ENCODE data around the gene ACAP1. TPM values are rescaled to one million over a fixed set of nuclear protein-coding genes. Genes with fewer than 3 reads are reported as not detected.
"Not testable (repeated sequence)": the region's sequence is repeated elsewhere in the genome, so short reads cannot be mapped to it uniquely, and the experiment has no call there.

ACAP1 gene
- total and polyA plus RNA-seq, 2 donors, result 1.5 to 4.3 TPM

DNA sequence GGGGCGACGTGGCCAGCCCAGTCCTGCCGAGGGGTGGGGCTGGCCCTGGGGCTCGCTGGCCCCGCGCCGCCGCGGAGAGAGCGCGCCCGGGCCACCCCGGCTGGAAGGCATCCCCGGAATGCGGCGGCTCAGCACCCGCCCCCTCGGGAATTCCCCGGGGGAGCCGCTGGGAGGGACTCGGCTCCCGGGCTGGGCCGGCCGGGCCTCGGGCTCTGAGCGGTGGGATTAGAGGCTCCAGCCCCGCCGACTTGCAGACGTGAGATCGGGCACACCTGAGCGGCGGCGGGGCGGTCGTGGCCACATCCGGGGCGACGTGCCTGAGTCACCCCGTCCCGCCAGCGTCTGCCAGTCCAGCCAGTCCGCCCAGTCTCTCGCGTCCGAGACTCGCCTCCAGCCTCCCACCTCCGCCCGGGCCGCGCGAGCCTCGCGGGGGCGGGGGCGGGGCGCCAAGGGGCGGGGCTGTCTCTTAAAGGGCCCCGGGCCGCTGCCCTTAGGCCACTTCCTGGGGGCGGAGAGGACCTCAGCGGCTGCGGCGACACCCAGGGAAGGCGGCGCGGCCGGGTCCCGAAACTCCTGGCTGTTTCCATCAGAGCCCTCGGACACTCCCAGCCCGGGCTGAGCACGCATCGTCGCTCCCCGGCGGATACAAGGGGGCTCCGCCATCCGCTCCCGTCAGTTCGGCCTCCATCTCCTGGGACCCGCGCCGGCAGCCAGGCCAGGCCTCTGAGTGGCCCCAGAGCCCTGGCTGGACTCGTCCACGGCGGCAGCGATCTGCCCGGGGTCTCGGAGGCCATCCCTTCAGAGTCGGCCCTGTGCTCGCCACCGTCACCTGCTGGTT is 15.6 kb downstream of the ACAP1 start, which contains the start of gene KCTD11:
Gene KCTD11 (plus strand): TSS at position 498 of the 838 bp plus-strand sequence.
- under 1% methylated on average over 91 of the region's 91 CpGs for WGBS

DNA sequence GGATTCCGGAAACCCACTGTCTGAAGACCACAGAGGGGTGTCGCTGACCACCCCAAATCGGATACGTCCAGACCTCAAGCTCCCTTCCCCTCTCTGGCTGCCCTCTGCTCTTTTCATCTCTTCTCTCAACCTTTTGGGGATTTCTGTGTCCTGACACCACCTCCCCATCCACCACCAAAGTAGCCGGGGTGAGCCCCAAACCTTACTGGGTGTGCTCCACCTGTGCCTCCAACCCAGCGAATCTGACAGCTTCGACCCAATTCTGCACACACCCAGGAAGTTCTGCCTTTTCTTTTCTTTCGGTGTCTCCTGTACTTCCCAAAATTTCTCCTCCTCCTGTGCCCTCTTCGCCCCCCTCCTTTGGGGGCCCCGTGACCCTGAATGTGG is 16.2 kb downstream of the ACAP1 start:
- no peaks in the 10 kb centered on the region for H3K36me3 ChIP-seq (ENCODE audit: insufficient read depth)
- peak overlapping the region; percentile 91 for H3K27ac ChIP-seq (ENCODE audit: low read depth)
- peaks cover 2% of the 10 kb centered on the region for H3K4me1 ChIP-seq (ENCODE audit: insufficient read depth)
- WGBS, result 31% methylated on average over 10 of the region's 10 CpGs
- DNase-seq (ENCODE audit: extremely low spot score), result no peak
- H3K4me3 ChIP-seq (ENCODE audit: low read depth, low read length), result peak overlapping the region; percentile 75

More for the DNA sequence above, 15.6 kb downstream of the ACAP1 start, which contains the start of gene KCTD11:
- Histone ChIP-seq H3K4me3 (ENCODE audit: low read depth, low read length) (peak within 1 kb of the TSS; percentile 75), H3K36me3 (ENCODE audit: insufficient read depth) (no peaks in the 10 kb centered on the region), H3K4me1 (ENCODE audit: insufficient read depth) (peaks cover 2% of the 10 kb centered on the region), H3K27ac (ENCODE audit: low read depth) (peak within 1 kb of the TSS; percentile 98)
- peak; percentile 60 for DNase-seq (ENCODE audit: extremely low spot score)

DNA sequence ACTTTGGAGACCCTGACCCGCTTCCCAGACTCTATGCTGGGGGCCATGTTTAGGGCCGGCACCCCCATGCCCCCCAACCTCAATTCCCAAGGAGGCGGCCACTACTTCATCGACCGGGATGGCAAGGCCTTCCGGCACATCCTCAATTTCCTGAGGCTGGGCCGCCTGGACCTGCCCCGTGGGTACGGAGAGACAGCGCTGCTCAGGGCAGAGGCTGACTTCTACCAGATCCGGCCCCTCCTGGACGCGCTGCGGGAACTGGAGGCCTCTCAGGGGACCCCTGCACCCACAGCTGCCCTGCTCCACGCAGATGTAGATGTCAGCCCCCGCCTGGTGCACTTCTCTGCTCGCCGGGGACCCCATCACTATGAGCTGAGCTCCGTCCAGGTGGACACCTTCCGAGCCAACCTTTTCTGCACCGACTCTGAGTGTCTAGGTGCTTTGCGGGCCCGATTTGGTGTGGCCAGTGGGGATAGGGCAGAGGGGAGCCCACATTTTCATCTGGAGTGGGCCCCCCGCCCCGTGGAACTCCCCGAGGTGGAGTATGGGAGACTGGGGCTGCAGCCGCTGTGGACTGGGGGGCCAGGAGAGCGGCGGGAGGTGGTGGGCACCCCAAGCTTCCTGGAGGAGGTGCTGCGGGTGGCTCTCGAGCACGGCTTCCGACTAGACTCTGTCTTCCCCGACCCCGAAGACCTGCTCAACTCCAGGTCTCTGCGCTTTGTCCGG is 16.7 kb downstream of the ACAP1 start:
- Histone ChIP-seq H3K4me1 (ENCODE audit: insufficient read depth) (peaks cover 2% of the 10 kb centered on the region), H3K4me3 (ENCODE audit: low read depth, low read length) (peak overlapping the region; percentile 75), H3K27ac (ENCODE audit: low read depth) (no peak overlapping the region), H3K36me3 (ENCODE audit: insufficient read depth) (no peaks in the 10 kb centered on the region)
- no peak for DNase-seq (ENCODE audit: extremely low spot score)
- 88% methylated on average over 37 of the region's 37 CpGs for WGBS

- peak; percentile 42 for DNase-seq (ENCODE audit: extremely low spot score)
- no peaks in the 10 kb centered on the region for H3K36me3 ChIP-seq (ENCODE audit: insufficient read depth)
- WGBS, result 61% methylated on average over 9 of the region's 9 CpGs
- no peak overlapping the region for H3K4me3 ChIP-seq (ENCODE audit: low read depth, low read length)
- H3K4me1 ChIP-seq (ENCODE audit: insufficient read depth), result peaks cover 2% of the 10 kb centered on the region
- H3K27ac ChIP-seq (ENCODE audit: low read depth), result no peak overlapping the region
Measured at GRCh38 chr17:7354262-7354843, 18.0 kb downstream of the ACAP1 start.

GRCh38 chr17:7355053-7355452 is 18.7 kb downstream of the ACAP1 start, which contains the start of gene TMEM95:
Gene TMEM95, plus strand, starts transcription at chr17:7355156. Its CDS starts 49 bp downstream, at chr17:7355205.
- Histone ChIP-seq H3K36me3 (ENCODE audit: insufficient read depth) (no peaks in the 10 kb centered on the region), H3K27ac (ENCODE audit: low read depth) (no peak within 1 kb of the TSS), H3K4me1 (ENCODE audit: insufficient read depth) (peaks cover 2% of the 10 kb centered on the region), H3K4me3 (ENCODE audit: low read depth, low read length) (no peak within 1 kb of the TSS)
- no peak for DNase-seq (ENCODE audit: extremely low spot score)
- WGBS, result 51% methylated on average over 10 of the region's 10 CpGs

DNA sequence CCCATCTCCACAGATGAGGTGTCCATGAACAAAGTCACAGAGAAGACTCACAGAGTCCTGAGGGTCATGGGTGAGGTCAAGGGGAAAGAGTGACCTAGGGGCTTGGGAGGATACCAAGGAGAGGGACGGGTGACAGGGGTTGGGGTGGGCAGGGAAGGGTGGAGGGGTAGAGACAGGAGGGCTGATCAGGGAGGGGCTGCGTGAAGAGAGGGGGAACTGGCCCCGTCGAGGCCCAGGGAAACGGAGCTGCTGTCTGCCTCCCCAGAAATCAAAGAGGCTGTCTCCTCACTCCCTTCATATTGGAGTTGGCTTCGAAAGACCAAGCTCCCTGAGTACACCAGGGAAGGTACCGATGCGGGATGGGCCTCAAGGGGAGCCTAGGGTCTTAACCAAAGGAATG is 19.2 kb downstream of the ACAP1 start:
- WGBS, result 77% methylated on average over 8 of the region's 8 CpGs
- Histone ChIP-seq H3K4me3 (ENCODE audit: low read depth, low read length) (no peak overlapping the region), H3K27ac (ENCODE audit: low read depth) (no peak overlapping the region), H3K4me1 (ENCODE audit: insufficient read depth) (peaks cover 2% of the 10 kb centered on the region), H3K36me3 (ENCODE audit: insufficient read depth) (no peaks in the 10 kb centered on the region)
- no peak for DNase-seq (ENCODE audit: extremely low spot score)

- no peak for DNase-seq (ENCODE audit: extremely low spot score)
- Histone ChIP-seq H3K36me3 (ENCODE audit: insufficient read depth) (no peaks in the 10 kb centered on the region), H3K27ac (ENCODE audit: low read depth) (no peak overlapping the region), H3K4me1 (ENCODE audit: insufficient read depth) (peaks cover 2% of the 10 kb centered on the region), H3K4me3 (ENCODE audit: low read depth, low read length) (no peak overlapping the region)
- 10% methylated on average over 12 of the region's 12 CpGs for WGBS
Measured at GRCh38 chr17:7356072-7356549, 19.8 kb downstream of the ACAP1 start.

- DNase-seq (ENCODE audit: extremely low spot score), result no peak
- Histone ChIP-seq H3K27ac (ENCODE audit: low read depth) (no peak overlapping the region), H3K4me1 (ENCODE audit: insufficient read depth) (peaks cover 2% of the 10 kb centered on the region), H3K4me3 (ENCODE audit: low read depth, low read length) (no peak overlapping the region), H3K36me3 (ENCODE audit: insufficient read depth) (no peaks in the 10 kb centered on the region)
- 60% methylated on average over 8 of the region's 8 CpGs for WGBS
Measured at GRCh38 chr17:7356756-7357155, 20.4 kb downstream of the ACAP1 start.

GRCh38 chr17:7357381-7357780 is 21.1 kb downstream of the ACAP1 start:
- Histone ChIP-seq H3K27ac (ENCODE audit: low read depth) (no peak overlapping the region), H3K36me3 (ENCODE audit: insufficient read depth) (no peaks in the 10 kb centered on the region), H3K4me3 (ENCODE audit: low read depth, low read length) (no peak overlapping the region), H3K4me1 (ENCODE audit: insufficient read depth) (peaks cover 2% of the 10 kb centered on the region)
- WGBS, result 68% methylated on average over 2 of the region's 2 CpGs
- DNase-seq (ENCODE audit: extremely low spot score), result no peak

GRCh38 chr17:7361906-7362305 is 25.6 kb downstream of the ACAP1 start:
- DNase-seq (ENCODE audit: extremely low spot score), result no peak
- no peak overlapping the region for H3K27ac ChIP-seq (ENCODE audit: low read depth)
- no peaks in the 10 kb centered on the region for H3K36me3 ChIP-seq (ENCODE audit: insufficient read depth)
- WGBS, result 75% methylated on average over 3 of the region's 3 CpGs
- no peak overlapping the region for H3K4me3 ChIP-seq (ENCODE audit: low read depth, low read length)
- no peaks in the 10 kb centered on the region for H3K4me1 ChIP-seq (ENCODE audit: insufficient read depth)

GRCh38 chr17:7363311-7363710 is 27.0 kb downstream of the ACAP1 start:
- Histone ChIP-seq H3K27ac (ENCODE audit: low read depth) (no peak overlapping the region), H3K4me3 (ENCODE audit: low read depth, low read length) (no peak overlapping the region), H3K4me1 (ENCODE audit: insufficient read depth) (no peaks in the 10 kb centered on the region), H3K36me3 (ENCODE audit: insufficient read depth) (no peaks in the 10 kb centered on the region)
- DNase-seq (ENCODE audit: extremely low spot score), result no peak
- WGBS, result 92% methylated on average over 6 of the region's 6 CpGs

GRCh38 chr17:7365963-7366362 is 29.6 kb downstream of the ACAP1 start:
- H3K27ac ChIP-seq (ENCODE audit: low read depth); DNase-seq (ENCODE audit: extremely low spot score); H3K36me3 ChIP-seq (ENCODE audit: insufficient read depth); H3K4me3 ChIP-seq (ENCODE audit: low read depth, low read length); H3K4me1 ChIP-seq (ENCODE audit: insufficient read depth): not testable (repeated sequence)
- WGBS, result 85% methylated on average over 6 of the region's 7 CpGs

DNA sequence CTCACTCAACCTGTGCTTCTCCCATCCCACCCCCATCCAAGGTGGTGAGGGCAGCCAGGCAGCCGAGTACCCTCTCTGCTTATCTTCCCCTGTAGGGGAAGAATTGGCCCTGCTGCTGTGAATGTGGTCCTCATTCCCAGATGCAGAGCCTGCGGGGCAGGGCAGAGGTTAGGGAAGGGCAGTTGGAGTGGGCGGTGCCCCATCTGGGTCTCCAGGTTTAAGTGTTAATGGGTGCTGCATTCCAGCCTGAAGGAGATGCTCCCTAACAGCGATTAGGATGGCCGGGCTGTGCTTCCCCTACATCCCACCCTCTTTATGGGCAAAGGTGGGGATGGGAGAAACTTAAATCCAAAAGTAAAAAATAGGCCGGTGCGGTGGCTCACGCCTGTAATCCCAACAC is 30.8 kb downstream of the ACAP1 start:
- WGBS, result 76% methylated on average over 8 of the region's 8 CpGs

More for the DNA sequence above, 30.8 kb downstream of the ACAP1 start:
- no peaks in the 10 kb centered on the region for H3K36me3 ChIP-seq (ENCODE audit: insufficient read depth)
- no peak overlapping the region for H3K27ac ChIP-seq (ENCODE audit: low read depth)
- H3K4me3 ChIP-seq (ENCODE audit: low read depth, low read length), result no peak overlapping the region
- DNase-seq (ENCODE audit: extremely low spot score), result no peak
- H3K4me1 ChIP-seq (ENCODE audit: insufficient read depth), result no peaks in the 10 kb centered on the region
